Measurements from ENCODE around the gene FDX2. TPM values are rescaled to one million over a fixed set of nuclear protein-coding genes. Genes with fewer than 3 reads are reported as not detected.

The FDX2 gene
- total and polyA plus RNA-seq, 2 of the 13 experiments (the other 11 are each of a cell fraction or from before 2014, with no cell fraction given) = 21.0 to 24.7 TPM

DNA sequence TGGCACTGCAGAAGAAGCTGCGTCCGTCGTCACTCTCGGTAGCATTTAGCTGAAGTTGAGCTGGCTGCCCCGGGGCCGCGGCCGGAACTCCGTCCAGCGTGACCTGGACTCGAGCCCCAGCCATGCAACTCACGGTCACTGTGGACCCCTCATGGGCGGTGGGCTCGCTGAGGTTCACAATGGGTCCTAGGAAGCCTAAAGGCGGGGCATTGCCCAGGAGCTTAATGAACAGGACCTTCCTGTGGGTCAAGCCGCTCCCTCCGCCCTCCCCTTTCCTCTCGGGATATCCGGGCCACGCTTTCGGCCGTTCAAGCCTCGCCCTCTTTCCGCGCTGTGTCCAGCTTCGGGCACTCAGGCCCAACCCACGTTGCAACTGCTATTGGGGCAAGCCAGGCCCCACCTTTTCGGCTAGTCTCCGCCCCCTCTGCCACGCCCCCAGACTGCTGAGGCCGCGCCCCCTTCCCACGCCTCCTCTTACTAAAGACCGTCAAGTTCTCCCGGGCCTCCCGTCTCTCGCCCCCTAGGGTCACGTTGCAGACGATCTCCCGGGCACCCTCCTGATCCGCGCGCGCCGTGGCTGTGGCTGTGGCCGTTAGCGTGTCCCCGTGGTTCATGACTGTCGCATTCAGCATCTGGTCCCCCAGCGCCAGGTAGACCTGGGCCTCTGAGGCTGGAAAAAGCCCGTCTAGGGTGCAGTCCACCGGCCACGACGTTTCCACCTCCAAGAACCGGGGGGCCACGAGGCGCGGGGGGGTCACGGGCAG is 19.0 kb upstream of the FDX2 start (continued):
- TF ChIP-seq, protein P1, sequence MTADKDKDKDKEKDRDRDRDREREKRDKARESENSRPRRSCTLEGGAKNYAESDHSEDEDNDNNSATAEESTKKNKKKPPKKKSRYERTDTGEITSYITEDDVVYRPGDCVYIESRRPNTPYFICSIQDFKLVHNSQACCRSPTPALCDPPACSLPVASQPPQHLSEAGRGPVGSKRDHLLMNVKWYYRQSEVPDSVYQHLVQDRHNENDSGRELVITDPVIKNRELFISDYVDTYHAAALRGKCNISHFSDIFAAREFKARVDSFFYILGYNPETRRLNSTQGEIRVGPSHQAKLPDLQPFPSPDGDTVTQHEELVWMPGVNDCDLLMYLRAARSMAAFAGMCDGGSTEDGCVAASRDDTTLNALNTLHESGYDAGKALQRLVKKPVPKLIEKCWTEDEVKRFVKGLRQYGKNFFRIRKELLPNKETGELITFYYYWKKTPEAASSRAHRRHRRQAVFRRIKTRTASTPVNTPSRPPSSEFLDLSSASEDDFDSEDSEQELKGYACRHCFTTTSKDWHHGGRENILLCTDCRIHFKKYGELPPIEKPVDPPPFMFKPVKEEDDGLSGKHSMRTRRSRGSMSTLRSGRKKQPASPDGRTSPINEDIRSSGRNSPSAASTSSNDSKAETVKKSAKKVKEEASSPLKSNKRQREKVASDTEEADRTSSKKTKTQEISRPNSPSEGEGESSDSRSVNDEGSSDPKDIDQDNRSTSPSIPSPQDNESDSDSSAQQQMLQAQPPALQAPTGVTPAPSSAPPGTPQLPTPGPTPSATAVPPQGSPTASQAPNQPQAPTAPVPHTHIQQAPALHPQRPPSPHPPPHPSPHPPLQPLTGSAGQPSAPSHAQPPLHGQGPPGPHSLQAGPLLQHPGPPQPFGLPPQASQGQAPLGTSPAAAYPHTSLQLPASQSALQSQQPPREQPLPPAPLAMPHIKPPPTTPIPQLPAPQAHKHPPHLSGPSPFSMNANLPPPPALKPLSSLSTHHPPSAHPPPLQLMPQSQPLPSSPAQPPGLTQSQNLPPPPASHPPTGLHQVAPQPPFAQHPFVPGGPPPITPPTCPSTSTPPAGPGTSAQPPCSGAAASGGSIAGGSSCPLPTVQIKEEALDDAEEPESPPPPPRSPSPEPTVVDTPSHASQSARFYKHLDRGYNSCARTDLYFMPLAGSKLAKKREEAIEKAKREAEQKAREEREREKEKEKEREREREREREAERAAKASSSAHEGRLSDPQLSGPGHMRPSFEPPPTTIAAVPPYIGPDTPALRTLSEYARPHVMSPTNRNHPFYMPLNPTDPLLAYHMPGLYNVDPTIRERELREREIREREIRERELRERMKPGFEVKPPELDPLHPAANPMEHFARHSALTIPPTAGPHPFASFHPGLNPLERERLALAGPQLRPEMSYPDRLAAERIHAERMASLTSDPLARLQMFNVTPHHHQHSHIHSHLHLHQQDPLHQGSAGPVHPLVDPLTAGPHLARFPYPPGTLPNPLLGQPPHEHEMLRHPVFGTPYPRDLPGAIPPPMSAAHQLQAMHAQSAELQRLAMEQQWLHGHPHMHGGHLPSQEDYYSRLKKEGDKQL (CRISPR knock-in tag; IDR thresholded peaks at IDR 0.05; ENCODE audit: low read depth) = no peak
- TF ChIP-seq POLR2A (IDR thresholded peaks at IDR 0.05; ENCODE audit: insufficient read depth in 1 of 2, low read depth in 2 of 2, low read length in 2 of 2) (peak; percentile 72 to 88; a peak in 3 of 4 replicates), KDM5B (CRISPR knock-in tag; IDR thresholded peaks at IDR 0.05; ENCODE audit: borderline replicate concordance) (peak; percentile 88), ZSCAN22 (CRISPR knock-in tag; IDR thresholded peaks at IDR 0.05) (no peak), ZNF44 (CRISPR knock-in tag; IDR thresholded peaks at IDR 0.05) (no peak), REPIN1 (CRISPR knock-in tag; IDR thresholded peaks at IDR 0.05; ENCODE audit: borderline replicate concordance, low read depth) (no peak), RFX5 (IDR thresholded peaks at IDR 0.05; ENCODE audit: low read depth, low read length) (no peak), YEATS2 (CRISPR knock-in tag; IDR thresholded peaks at IDR 0.05; ENCODE audit: borderline replicate concordance) (no peak), ZNF101 (CRISPR knock-in tag; IDR thresholded peaks at IDR 0.05; ENCODE audit: borderline replicate concordance, low read depth) (no peak), TEAD3 (CRISPR knock-in tag; optimal IDR thresholded peaks at IDR 0.05; ENCODE audit: borderline replicate concordance) (no peak), SP2 (CRISPR knock-in tag; IDR thresholded peaks at IDR 0.05) (no peak), KLF15 (CRISPR knock-in tag; IDR thresholded peaks at IDR 0.05; ENCODE audit: borderline replicate concordance) (no peak), SOX5 (CRISPR knock-in tag; IDR thresholded peaks at IDR 0.05; ENCODE audit: borderline replicate concordance) (no peak), MLLT10 (CRISPR knock-in tag; IDR thresholded peaks at IDR 0.05) (no peak), TRIM24 (CRISPR knock-in tag; IDR thresholded peaks at IDR 0.05) (no peak)
- TF ChIP-seq, protein P2, sequence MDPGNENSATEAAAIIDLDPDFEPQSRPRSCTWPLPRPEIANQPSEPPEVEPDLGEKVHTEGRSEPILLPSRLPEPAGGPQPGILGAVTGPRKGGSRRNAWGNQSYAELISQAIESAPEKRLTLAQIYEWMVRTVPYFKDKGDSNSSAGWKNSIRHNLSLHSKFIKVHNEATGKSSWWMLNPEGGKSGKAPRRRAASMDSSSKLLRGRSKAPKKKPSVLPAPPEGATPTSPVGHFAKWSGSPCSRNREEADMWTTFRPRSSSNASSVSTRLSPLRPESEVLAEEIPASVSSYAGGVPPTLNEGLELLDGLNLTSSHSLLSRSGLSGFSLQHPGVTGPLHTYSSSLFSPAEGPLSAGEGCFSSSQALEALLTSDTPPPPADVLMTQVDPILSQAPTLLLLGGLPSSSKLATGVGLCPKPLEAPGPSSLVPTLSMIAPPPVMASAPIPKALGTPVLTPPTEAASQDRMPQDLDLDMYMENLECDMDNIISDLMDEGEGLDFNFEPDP (CRISPR knock-in tag; conservative IDR thresholded peaks at IDR 0.05) = no peak
- TF ChIP-seq, protein P3, sequence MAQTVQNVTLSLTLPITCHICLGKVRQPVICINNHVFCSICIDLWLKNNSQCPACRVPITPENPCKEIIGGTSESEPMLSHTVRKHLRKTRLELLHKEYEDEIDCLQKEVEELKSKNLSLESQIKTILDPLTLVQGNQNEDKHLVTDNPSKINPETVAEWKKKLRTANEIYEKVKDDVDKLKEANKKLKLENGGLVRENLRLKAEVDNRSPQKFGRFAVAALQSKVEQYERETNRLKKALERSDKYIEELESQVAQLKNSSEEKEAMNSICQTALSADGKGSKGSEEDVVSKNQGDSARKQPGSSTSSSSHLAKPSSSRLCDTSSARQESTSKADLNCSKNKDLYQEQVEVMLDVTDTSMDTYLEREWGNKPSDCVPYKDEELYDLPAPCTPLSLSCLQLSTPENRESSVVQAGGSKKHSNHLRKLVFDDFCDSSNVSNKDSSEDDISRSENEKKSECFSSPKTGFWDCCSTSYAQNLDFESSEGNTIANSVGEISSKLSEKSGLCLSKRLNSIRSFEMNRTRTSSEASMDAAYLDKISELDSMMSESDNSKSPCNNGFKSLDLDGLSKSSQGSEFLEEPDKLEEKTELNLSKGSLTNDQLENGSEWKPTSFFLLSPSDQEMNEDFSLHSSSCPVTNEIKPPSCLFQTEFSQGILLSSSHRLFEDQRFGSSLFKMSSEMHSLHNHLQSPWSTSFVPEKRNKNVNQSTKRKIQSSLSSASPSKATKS (CRISPR knock-in tag; IDR thresholded peaks at IDR 0.05) = no peak
- TF ChIP-seq, protein P4, sequence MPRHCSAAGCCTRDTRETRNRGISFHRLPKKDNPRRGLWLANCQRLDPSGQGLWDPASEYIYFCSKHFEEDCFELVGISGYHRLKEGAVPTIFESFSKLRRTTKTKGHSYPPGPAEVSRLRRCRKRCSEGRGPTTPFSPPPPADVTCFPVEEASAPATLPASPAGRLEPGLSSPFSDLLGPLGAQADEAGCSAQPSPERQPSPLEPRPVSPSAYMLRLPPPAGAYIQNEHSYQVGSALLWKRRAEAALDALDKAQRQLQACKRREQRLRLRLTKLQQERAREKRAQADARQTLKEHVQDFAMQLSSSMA (CRISPR knock-in tag; IDR thresholded peaks at IDR 0.05) = peak; percentile 91
